Neural cell (in vitro differentiated cells): ENCODE results near the gene SWSAP1. TPM values are rescaled to one million over a fixed set of nuclear protein-coding genes. Genes with fewer than 3 reads are reported as not detected.

Experiments used
- H2AFZ ChIP-seq: fragments of 200-600, 300-800 bp; sonication (generic), shearing (Covaris generic); 2 replicates; pipeline ENCODE4 v1.6.0; 2014; ENCODE audit warnings: low read depth, mild to moderate bottlenecking, antibody characterized with exemption, low read length, moderate library complexity
- H3F3A ChIP-seq: fragments of 200-600 bp; shearing (Covaris generic); 2 replicates; pipeline ENCODE4 v1.6.1; 2016; ENCODE audit warnings: mild to moderate bottlenecking, moderate library complexity, mixed read lengths, antibody characterized with exemption, low read length; ENCODE audit not compliant: insufficient read depth, poor library complexity, severe bottlenecking
- H3K27ac ChIP-seq: fragments of 200-600, 300-800 bp; sonication (generic), shearing (Covaris generic); 2 replicates; pipeline ENCODE4 v1.5.1; 2014; ENCODE audit warnings: mild to moderate bottlenecking, low read length, moderate library complexity
- H3K27me3 ChIP-seq: fragments of 300-800, 200-600 bp; sonication (generic), shearing (Covaris generic); 2 replicates; pipeline ENCODE4 v1.6.0; 2014; ENCODE audit warnings: mild to moderate bottlenecking, low read depth, low read length, moderate library complexity; ENCODE audit not compliant: insufficient read depth
- H3K36me3 ChIP-seq: fragments of 300-800, 200-600 bp; sonication (generic), shearing (Covaris generic); 2 replicates; pipeline ENCODE4 v1.5.1; 2014; ENCODE audit warnings: mild to moderate bottlenecking, antibody characterized with exemption, low read length, moderate library complexity; ENCODE audit not compliant: insufficient read depth
- H3K4me2 ChIP-seq: fragments of 300-800, 200-600 bp; sonication (generic), shearing (Covaris generic); 2 replicates; pipeline ENCODE4 v1.6.0; 2014; ENCODE audit warnings: mild to moderate bottlenecking, low read length
- H3K4me3 ChIP-seq: fragments of 300-800, 200-600 bp; sonication (generic), shearing (Covaris generic); 2 replicates; pipeline ENCODE4 v1.5.1; 2014; ENCODE audit warnings: mild to moderate bottlenecking, low read length, moderate library complexity
- H3K79me2 ChIP-seq: fragments of 200-600 bp; shearing (Covaris generic); replicated peaks from 2 replicates; pipeline ENCODE4 v1.6.0; 2014; ENCODE audit warnings: mild to moderate bottlenecking, low read length, moderate library complexity; ENCODE audit not compliant: insufficient read depth
- H3K9ac ChIP-seq: fragments of 300-800, 200-600 bp; sonication (generic), shearing (Covaris generic); 2 replicates; pipeline ENCODE4 v1.6.1; 2016; ENCODE audit warnings: mild to moderate bottlenecking, low read length, mixed read lengths
- H3K9me2 ChIP-seq: fragments of 200-600 bp; shearing (Covaris generic); 2 replicates; pipeline ENCODE4 v1.6.1; 2016; ENCODE audit warnings: mild to moderate bottlenecking, low read length, mixed read lengths; ENCODE audit not compliant: insufficient read depth
- H3K9me3 ChIP-seq: fragments of 200-600, 300-800 bp; sonication (generic), shearing (Covaris generic); 2 replicates; pipeline ENCODE4 v1.6.1; 2016; ENCODE audit warnings: mild to moderate bottlenecking, mixed run types, low read length, moderate library complexity, mixed read lengths
- H4K20me1 ChIP-seq: fragments of 200-600 bp; shearing (Covaris generic); 2 replicates; pipeline ENCODE4 v1.6.1; 2016; ENCODE audit warnings: mild to moderate bottlenecking, mixed run types; ENCODE audit not compliant: insufficient read depth
- EP300 ChIP-seq: fragments of 450-650 bp; conservative IDR thresholded peaks from 2 replicates; pipeline ENCODE4 v1.6.1; 2014; ENCODE audit warnings: antibody characterized with exemption, mild to moderate bottlenecking, moderate library complexity; ENCODE audit not compliant: poor library complexity, severe bottlenecking
- EZH2 ChIP-seq: fragments of 200-600, 300-800 bp; shearing (Covaris generic), sonication (generic); IDR thresholded peaks from 2 replicates; pipeline ENCODE4 v1.6.1; 2014; ENCODE audit warnings: antibody characterized with exemption, low read length, borderline replicate concordance, mild to moderate bottlenecking; ENCODE audit not compliant: insufficient read depth, poor library complexity, severe bottlenecking
- MXI1 ChIP-seq: fragments of 450-650 bp; conservative IDR thresholded peaks from 2 replicates; pipeline ENCODE4 v1.6.1; 2014; ENCODE audit warnings: antibody characterized with exemption, mild to moderate bottlenecking; ENCODE audit not compliant: poor library complexity, severe bottlenecking
- RAD21 ChIP-seq: fragments of 450-650 bp; conservative IDR thresholded peaks from 2 replicates; pipeline ENCODE4 v1.6.1; 2014; ENCODE audit warnings: antibody characterized with exemption, mild to moderate bottlenecking, moderate library complexity
- polyA plus RNA-seq: library from polyadenylated mRNA; depleted of rRNA; stranded (reverse); fragments of >200 nt; gene quantifications from 2 replicates; pipeline ENCODE4 v1.2.3, GENCODE V29; 2014
- TF ChIP-seq, protein P1 (sequence below): IDR thresholded peaks from 2 replicates; pipeline ENCODE4 v1.6.1; 2012; ENCODE audit warnings: borderline replicate concordance

The SWSAP1 gene
- polyA plus RNA-seq, 1 donor from 2014 or later, result 2.4 TPM

DNA sequence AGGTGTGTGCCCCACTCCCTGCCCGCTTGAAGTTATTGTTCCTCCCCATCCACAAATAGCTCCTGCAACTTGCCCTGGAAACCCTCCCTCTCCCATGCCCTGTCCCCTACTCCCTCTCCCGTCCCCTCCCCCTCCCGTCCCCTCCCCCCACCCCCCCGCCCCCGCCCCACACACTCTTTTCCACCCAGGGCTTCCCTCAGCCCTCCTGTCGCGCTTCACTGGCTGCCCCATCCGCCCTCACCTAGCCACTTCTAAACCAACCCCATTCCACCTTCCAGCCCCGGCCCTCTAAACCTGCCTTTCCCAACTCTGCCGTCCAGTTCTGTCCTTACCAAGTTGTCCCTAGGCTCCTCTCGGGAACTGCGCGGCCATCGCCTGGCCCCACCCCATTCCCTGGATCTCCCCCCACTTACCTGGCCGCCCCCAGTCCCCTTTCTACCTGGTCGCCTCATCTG is 43.7 kb downstream of the SWSAP1 start:
- peak overlapping the region; percentile 56 for H3K4me3 ChIP-seq
- peaks cover 69% of the 10 kb centered on the region for H3K27me3 ChIP-seq
- H3K9me2 ChIP-seq, result no peaks in the 10 kb centered on the region
- no peaks in the 10 kb centered on the region for H4K20me1 ChIP-seq
- no peaks in the 10 kb centered on the region for H3K36me3 ChIP-seq
- peak; percentile 81 for TF ChIP-seq EZH2
- TF ChIP-seq, protein P1, sequence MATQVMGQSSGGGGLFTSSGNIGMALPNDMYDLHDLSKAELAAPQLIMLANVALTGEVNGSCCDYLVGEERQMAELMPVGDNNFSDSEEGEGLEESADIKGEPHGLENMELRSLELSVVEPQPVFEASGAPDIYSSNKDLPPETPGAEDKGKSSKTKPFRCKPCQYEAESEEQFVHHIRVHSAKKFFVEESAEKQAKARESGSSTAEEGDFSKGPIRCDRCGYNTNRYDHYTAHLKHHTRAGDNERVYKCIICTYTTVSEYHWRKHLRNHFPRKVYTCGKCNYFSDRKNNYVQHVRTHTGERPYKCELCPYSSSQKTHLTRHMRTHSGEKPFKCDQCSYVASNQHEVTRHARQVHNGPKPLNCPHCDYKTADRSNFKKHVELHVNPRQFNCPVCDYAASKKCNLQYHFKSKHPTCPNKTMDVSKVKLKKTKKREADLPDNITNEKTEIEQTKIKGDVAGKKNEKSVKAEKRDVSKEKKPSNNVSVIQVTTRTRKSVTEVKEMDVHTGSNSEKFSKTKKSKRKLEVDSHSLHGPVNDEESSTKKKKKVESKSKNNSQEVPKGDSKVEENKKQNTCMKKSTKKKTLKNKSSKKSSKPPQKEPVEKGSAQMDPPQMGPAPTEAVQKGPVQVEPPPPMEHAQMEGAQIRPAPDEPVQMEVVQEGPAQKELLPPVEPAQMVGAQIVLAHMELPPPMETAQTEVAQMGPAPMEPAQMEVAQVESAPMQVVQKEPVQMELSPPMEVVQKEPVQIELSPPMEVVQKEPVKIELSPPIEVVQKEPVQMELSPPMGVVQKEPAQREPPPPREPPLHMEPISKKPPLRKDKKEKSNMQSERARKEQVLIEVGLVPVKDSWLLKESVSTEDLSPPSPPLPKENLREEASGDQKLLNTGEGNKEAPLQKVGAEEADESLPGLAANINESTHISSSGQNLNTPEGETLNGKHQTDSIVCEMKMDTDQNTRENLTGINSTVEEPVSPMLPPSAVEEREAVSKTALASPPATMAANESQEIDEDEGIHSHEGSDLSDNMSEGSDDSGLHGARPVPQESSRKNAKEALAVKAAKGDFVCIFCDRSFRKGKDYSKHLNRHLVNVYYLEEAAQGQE, result no peak
- H3F3A ChIP-seq, result no peaks in the 10 kb centered on the region
- no peak overlapping the region for H3K27ac ChIP-seq
- H3K9ac ChIP-seq, result peak overlapping the region; percentile 10
- H3K4me2 ChIP-seq, result no peak overlapping the region
- H3K9me3 ChIP-seq, result peaks cover 8% of the 10 kb centered on the region
- H3K79me2 ChIP-seq, result no peaks in the 10 kb centered on the region
- H2AFZ ChIP-seq, result no peak overlapping the region

DNA sequence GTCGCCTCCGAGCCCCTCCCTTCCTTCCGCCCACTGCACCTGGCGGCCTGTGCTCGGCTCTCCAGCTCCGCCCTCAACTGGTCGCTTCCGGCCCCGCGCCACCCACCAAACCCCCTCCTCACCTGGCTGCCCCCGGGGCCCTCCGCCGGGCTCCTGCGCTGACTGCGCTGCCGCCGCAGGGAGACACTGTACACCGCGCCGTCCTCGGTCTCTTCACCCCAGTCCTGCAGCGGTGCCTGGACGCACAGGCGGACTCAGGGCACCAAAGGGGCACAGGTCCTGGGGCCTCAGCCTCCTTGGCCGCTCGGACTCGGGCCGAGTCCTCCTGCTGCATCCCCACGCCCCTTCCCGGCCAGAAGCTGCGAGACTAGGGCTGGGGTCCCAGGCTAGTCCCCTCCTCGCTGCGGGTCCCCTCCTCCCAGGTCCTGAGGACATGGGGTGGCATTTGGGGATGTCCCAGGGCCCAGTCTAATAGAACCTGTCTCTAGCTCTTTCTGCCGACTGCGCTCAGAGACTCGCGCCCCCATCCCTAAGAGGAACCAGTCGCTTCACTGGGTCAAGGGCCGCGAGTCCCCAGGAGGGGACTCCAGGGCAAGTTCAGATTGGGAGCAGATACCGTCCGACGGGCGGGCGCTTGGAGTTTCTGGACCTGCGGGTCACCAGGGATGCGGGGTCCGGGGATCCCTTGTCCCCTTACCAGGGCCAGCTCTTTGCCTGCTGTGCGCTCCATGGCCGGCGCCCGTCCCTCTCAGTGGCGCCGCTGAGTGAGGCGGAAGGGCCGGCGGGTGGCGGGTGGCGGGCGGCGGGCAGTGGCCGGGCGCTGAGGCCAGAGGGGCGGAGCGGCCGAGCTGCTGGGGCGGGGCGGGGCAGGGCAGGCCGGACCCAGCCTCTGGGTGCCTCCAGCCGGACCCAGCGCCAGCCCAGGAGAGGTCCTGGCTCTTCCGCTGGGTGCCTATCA is 44.4 kb downstream of the SWSAP1 start, which contains the start of gene RGL3:
Gene RGL3, minus strand, starts transcription at position 766 of the 958 bp plus-strand sequence. Its CDS starts 36 bp downstream, at position 730.
- peak within 1 kb of the TSS; percentile 10 for H3K9ac ChIP-seq
- peaks cover 76% of the 10 kb centered on the region for H3K27me3 ChIP-seq
- no peaks in the 10 kb centered on the region for H3K36me3 ChIP-seq
- no peaks in the 10 kb centered on the region for H4K20me1 ChIP-seq
- no peak for TF ChIP-seq MXI1
- TF ChIP-seq, protein P1, result no peak
- peak; percentile 42 for TF ChIP-seq EZH2
- no peak for TF ChIP-seq EP300
- TF ChIP-seq RAD21, result no peak
- H3K79me2 ChIP-seq, result no peaks in the 10 kb centered on the region
- H3F3A ChIP-seq, result no peaks in the 10 kb centered on the region
- H2AFZ ChIP-seq, result no peak within 1 kb of the TSS
- no peak within 1 kb of the TSS for H3K27ac ChIP-seq
- H3K4me3 ChIP-seq, result peak within 1 kb of the TSS; percentile 56
- H3K9me3 ChIP-seq, result peaks cover 11% of the 10 kb centered on the region
- no peaks in the 10 kb centered on the region for H3K9me2 ChIP-seq
- H3K4me2 ChIP-seq, result no peak within 1 kb of the TSS
